Measurements from ENCODE around the gene SLC38A4.

- TF ChIP-seq CTCF (IDR thresholded peaks at IDR 0.05 in 8 of 11, conservative IDR thresholded peaks at IDR 0.05 in 3 of 11): no peak
- TF ChIP-seq POLR2A (IDR thresholded peaks at IDR 0.05): no peak
These were observed 35.7 kb downstream of the SLC38A4 start for GRCh38 chr12:46790066-46790465.
